Measurements from ENCODE around the gene POC1B.

POC1B gene

DNA sequence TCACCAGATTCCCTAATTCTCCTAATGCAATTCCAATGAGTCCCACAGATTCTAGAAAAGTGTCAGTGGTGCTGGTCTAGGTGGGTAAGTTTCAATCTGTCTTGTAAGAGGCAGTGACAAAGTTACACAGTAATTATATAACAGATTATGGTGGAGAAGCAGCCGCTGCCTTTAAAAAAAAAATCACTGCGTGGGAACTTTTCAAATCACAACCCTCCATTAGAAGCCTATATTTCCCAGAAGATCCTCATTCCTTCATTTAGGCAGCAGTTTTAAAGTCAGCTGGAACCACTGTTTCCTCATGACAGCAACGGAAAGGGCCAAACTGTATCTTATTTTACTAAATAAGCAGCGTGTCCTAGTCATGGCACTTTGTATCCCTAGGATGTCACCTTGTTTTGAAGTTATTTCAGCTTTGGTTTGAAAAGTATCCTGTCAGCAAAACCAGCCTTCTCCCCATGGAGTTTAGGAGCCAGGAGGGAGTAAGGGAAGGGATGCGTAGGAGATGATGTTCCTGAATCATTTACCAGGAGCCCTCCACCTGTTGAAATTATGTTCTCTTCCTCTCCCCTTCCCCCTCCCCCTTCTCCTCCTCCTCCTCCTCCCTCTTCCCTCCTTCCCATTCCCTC is 145.9 kb downstream of the POC1B start:
- no peak for TF ChIP-seq SNAI2 (CRISPR knock-in tag; IDR thresholded peaks at IDR 0.05)
- no peak for TF ChIP-seq RARB (CRISPR knock-in tag; IDR thresholded peaks at IDR 0.05)
- TF ChIP-seq, protein P1, sequence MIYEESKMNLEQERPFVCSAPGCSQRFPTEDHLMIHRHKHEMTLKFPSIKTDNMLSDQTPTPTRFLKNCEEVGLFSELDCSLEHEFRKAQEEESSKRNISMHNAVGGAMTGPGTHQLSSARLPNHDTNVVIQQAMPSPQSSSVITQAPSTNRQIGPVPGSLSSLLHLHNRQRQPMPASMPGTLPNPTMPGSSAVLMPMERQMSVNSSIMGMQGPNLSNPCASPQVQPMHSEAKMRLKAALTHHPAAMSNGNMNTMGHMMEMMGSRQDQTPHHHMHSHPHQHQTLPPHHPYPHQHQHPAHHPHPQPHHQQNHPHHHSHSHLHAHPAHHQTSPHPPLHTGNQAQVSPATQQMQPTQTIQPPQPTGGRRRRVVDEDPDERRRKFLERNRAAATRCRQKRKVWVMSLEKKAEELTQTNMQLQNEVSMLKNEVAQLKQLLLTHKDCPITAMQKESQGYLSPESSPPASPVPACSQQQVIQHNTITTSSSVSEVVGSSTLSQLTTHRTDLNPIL (CRISPR knock-in tag; IDR thresholded peaks at IDR 0.05; ENCODE audit: low read depth) = no peak
- no peak for TF ChIP-seq ARNTL (CRISPR knock-in tag; IDR thresholded peaks at IDR 0.05; ENCODE audit: borderline replicate concordance, low read depth)
- no peak for TF ChIP-seq GLIS3 (CRISPR knock-in tag; IDR thresholded peaks at IDR 0.05)
- no peak for TF ChIP-seq ISL1 (CRISPR knock-in tag; IDR thresholded peaks at IDR 0.05)
- TF ChIP-seq ZNF70 (CRISPR knock-in tag; IDR thresholded peaks at IDR 0.05) = no peak
- TF ChIP-seq CSDC2 (CRISPR knock-in tag; IDR thresholded peaks at IDR 0.05) = no peak
- TF ChIP-seq TCF4 (CRISPR knock-in tag; IDR thresholded peaks at IDR 0.05; ENCODE audit: borderline replicate concordance) = no peak
- ATAC-seq = no peak

DNA sequence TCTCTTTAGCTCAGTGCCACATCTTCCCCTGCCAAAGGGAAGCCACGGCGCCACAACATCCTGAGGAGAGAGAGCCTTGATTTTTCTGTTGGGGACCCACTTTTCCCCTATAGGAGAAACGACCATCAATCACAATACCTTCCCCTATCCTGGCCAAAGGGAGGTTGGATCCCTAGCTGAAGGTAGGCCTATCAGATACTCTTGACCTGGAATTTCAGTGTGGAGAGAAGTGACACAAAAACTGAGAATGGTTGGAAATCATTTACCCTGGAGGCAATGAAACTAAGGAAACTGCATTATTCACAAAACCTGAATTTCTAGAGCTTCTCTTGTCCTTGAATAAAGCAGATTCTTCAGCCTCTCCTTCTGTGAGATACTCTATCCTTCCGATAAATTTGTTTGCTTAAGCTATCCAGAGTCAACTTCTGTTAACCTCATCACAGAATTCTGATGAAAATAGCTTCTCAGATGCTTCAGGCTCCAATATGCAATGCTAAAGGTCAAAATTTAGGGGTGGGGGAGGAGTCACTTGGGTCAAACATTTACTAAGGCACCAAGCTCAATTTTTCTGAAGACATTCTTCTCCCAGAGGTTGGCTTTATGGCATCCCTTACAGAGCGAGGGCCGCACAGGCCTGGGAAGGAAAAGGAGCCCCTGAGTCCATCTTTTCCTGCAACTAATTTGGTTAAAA is 146.6 kb downstream of the POC1B start:
- no peak for TF ChIP-seq TSHZ2 (CRISPR knock-in tag; IDR thresholded peaks at IDR 0.05)
- TF ChIP-seq SNAI2 (CRISPR knock-in tag; IDR thresholded peaks at IDR 0.05) = no peak
- no peak for TF ChIP-seq ZC3H10 (CRISPR knock-in tag; IDR thresholded peaks at IDR 0.05)
- no peak for TF ChIP-seq PPARA (CRISPR knock-in tag; IDR thresholded peaks at IDR 0.05; ENCODE audit: borderline replicate concordance)
- TF ChIP-seq BACH2 (CRISPR knock-in tag; IDR thresholded peaks at IDR 0.05; ENCODE audit: borderline replicate concordance) = no peak
- no peak for TF ChIP-seq ZNF70 (CRISPR knock-in tag; IDR thresholded peaks at IDR 0.05)
- TF ChIP-seq ISL1 (CRISPR knock-in tag; IDR thresholded peaks at IDR 0.05) = no peak
- TF ChIP-seq ZNF8 (CRISPR knock-in tag; IDR thresholded peaks at IDR 0.05) = no peak
- TF ChIP-seq CSDC2 (CRISPR knock-in tag; IDR thresholded peaks at IDR 0.05) = no peak
- no peak for TF ChIP-seq TOX (CRISPR knock-in tag; IDR thresholded peaks at IDR 0.05; ENCODE audit: borderline replicate concordance)
- TF ChIP-seq POU6F1 (CRISPR knock-in tag; IDR thresholded peaks at IDR 0.05; ENCODE audit: borderline replicate concordance, low read depth) = no peak
- no peak for TF ChIP-seq GLIS3 (CRISPR knock-in tag; IDR thresholded peaks at IDR 0.05)
- no peak for TF ChIP-seq RARB (CRISPR knock-in tag; IDR thresholded peaks at IDR 0.05)
- TF ChIP-seq OSR1 (CRISPR knock-in tag; IDR thresholded peaks at IDR 0.05) = no peak
- no peak for ATAC-seq

- no peak for TF ChIP-seq ZNF70 (CRISPR knock-in tag; IDR thresholded peaks at IDR 0.05)
- TF ChIP-seq BACH2 (CRISPR knock-in tag; IDR thresholded peaks at IDR 0.05; ENCODE audit: borderline replicate concordance) = no peak
- TF ChIP-seq PATZ1 (CRISPR knock-in tag; IDR thresholded peaks at IDR 0.05; ENCODE audit: borderline replicate concordance) = no peak
- TF ChIP-seq ZC3H10 (CRISPR knock-in tag; IDR thresholded peaks at IDR 0.05) = no peak
- TF ChIP-seq OSR1 (CRISPR knock-in tag; IDR thresholded peaks at IDR 0.05) = no peak
- TF ChIP-seq ZFP3 (CRISPR knock-in tag; IDR thresholded peaks at IDR 0.05) = no peak
- TF ChIP-seq ISL1 (CRISPR knock-in tag; IDR thresholded peaks at IDR 0.05) = no peak
- TF ChIP-seq TOX (CRISPR knock-in tag; IDR thresholded peaks at IDR 0.05; ENCODE audit: borderline replicate concordance) = no peak
- TF ChIP-seq SNAI2 (CRISPR knock-in tag; IDR thresholded peaks at IDR 0.05) = no peak
- no peak for TF ChIP-seq RARB (CRISPR knock-in tag; IDR thresholded peaks at IDR 0.05)
- TF ChIP-seq, protein P1 (CRISPR knock-in tag; IDR thresholded peaks at IDR 0.05; ENCODE audit: low read depth) = no peak
- no peak for ATAC-seq
Measured at GRCh38 chr12:89376844-89377243, 149.0 kb downstream of the POC1B start.

Measured in SK-N-SH treated with all-trans-retinoic acid at 6 μM for 48 hours (cell line).